GM13976 (cell line): Measurements from ENCODE around the gene COA4.
"Not testable (repeated sequence)": the region's sequence is repeated elsewhere in the genome, so short reads cannot be mapped to it uniquely, and the experiment has no call there.

ENCODE experiments used
- DNase-seq: peaks from one replicate; pipeline ENCODE4 v3.0.0; 2012; ENCODE audit warnings: low spot score
- CTCF ChIP-seq: IDR thresholded peaks from 2 replicates; pipeline ENCODE4 v1.5.1; 2012; ENCODE audit warnings: borderline replicate concordance, mild to moderate bottlenecking; ENCODE audit not compliant: insufficient read depth; ENCODE audit errors: extremely low read depth, missing control alignments, control extremely low read depth
- in situ Hi-C: fragments of 300-500 bp; cut with MboI; formaldehyde crosslinking; loops from one replicate; pipeline ENCODE4 v1.12.0; 2022; ENCODE audit warnings: low sequenced_read_pairs, mixed read lengths, inconsistent platforms; ENCODE audit not compliant: unreplicated experiment

The COA4 gene

GRCh38 chr11:73888244-73888643 lies 11.6 kb upstream of the COA4 start:
- in situ Hi-C loops, result no loop called here
- DNase-seq, result no peak
- no peak for TF ChIP-seq CTCF

GRCh38 chr11:73883856-73884255 lies 7.2 kb upstream of the COA4 start:
- in situ Hi-C loops, result no loop called here
- DNase-seq, result no peak
- no peak for TF ChIP-seq CTCF

GRCh38 chr11:73880449-73880848 lies 3.8 kb upstream of the COA4 start:
- DNase-seq, in situ Hi-C loops: not testable (repeated sequence)

GRCh38 chr11:73878771-73879170 lies 2.1 kb upstream of the COA4 start:
- TF ChIP-seq CTCF, result no peak
- no peak for DNase-seq
- in situ Hi-C loops, result no loop called here

- DNase-seq, result no peak
- TF ChIP-seq CTCF, result no peak
- in situ Hi-C loops, result no loop called here
These were observed 806 bp downstream of the COA4 start for GRCh38 chr11:73875840-73876239.

- no peak for TF ChIP-seq CTCF
- in situ Hi-C loops, result no loop called here
These were observed 1.3 kb downstream of the COA4 start for GRCh38 chr11:73875380-73875779.

GRCh38 chr11:73872749-73873357 lies 3.8 kb downstream of the COA4 start:
- in situ Hi-C loops, result no loop called here
- no peak for DNase-seq
- TF ChIP-seq CTCF, result no peak

More at GRCh38 chr11:73875380-73875779, 1.3 kb downstream of the COA4 start:
- DNase-seq, result no peak
